OCI-LY1 (cell line): ENCODE measurements around the gene BMERB1.
"Not testable (repeated sequence)": the region's sequence is repeated elsewhere in the genome, so short reads cannot be mapped to it uniquely, and the experiment has no call there.

ENCODE experiments used
- H2AFZ ChIP-seq: fragments of 200-600 bp; sonication (generic), shearing (Covaris generic); 2 replicates; pipeline ENCODE4 v1.6.0; 2014; ENCODE audit warnings: antibody characterized with exemption, mild to moderate bottlenecking, low read length
- H3F3A ChIP-seq: fragments of 200-600 bp; sonication (generic), shearing (Covaris generic); 2 replicates; pipeline ENCODE4 v1.6.0; 2014; ENCODE audit warnings: mild to moderate bottlenecking, antibody characterized with exemption, low read length, moderate library complexity; ENCODE audit not compliant: insufficient read depth
- H3K27ac ChIP-seq: fragments of 200-600 bp; sonication (generic); 2 replicates; pipeline ENCODE4 v1.5.1; 2014; ENCODE audit warnings: low read length, mixed run types, mild to moderate bottlenecking, low read depth; ENCODE audit not compliant: poor library complexity, severe bottlenecking
- H3K27me3 ChIP-seq: fragments of 200-600 bp; sonication (generic); 2 replicates; pipeline ENCODE4 v1.6.0; 2014; ENCODE audit warnings: antibody characterized with exemption, mild to moderate bottlenecking, low read length, moderate library complexity; ENCODE audit not compliant: insufficient read depth
- H3K36me3 ChIP-seq: fragments of 200-600 bp; sonication (generic); 2 replicates; pipeline ENCODE4 v1.6.1; 2014; ENCODE audit warnings: mild to moderate bottlenecking, antibody characterized with exemption, low read length, moderate library complexity, mixed read lengths; ENCODE audit not compliant: insufficient read depth
- H3K4me1 ChIP-seq: fragments of 200-600 bp; sonication (generic); 2 replicates; pipeline ENCODE4 v1.5.1; 2014; ENCODE audit warnings: mild to moderate bottlenecking, low read length, moderate library complexity; ENCODE audit not compliant: insufficient read depth, severe bottlenecking
- H3K4me2 ChIP-seq: fragments of 200-600 bp; sonication (generic), shearing (Covaris generic); 2 replicates; pipeline ENCODE4 v1.6.1; 2014; ENCODE audit warnings: low read length
- H3K4me3 ChIP-seq: fragments of 200-600 bp; sonication (generic); 2 replicates; pipeline ENCODE4 v1.5.1; 2014; ENCODE audit warnings: low read length, low read depth, mild to moderate bottlenecking, mixed read lengths; ENCODE audit not compliant: poor library complexity, severe bottlenecking
- H3K79me2 ChIP-seq: fragments of 200-600 bp; shearing (Covaris generic); 2 replicates; pipeline ENCODE4 v1.6.1; 2016; ENCODE audit warnings: mixed run types, low read length, mixed read lengths; ENCODE audit not compliant: insufficient read depth
- H3K9ac ChIP-seq: fragments of 200-600 bp; sonication (generic), shearing (Covaris generic); 2 replicates; pipeline ENCODE4 v1.6.1; 2014; ENCODE audit warnings: mild to moderate bottlenecking, low read length, mixed read lengths
- H3K9me2 ChIP-seq: fragments of 200-600 bp; sonication (generic), shearing (Covaris generic); 2 replicates; pipeline ENCODE4 v1.6.1; 2014; ENCODE audit warnings: low read depth, mild to moderate bottlenecking, low read length, mixed read lengths
- H3K9me3 ChIP-seq: fragments of 200-600 bp; shearing (Covaris generic); 2 replicates; pipeline ENCODE4 v1.6.1; 2014; ENCODE audit warnings: low read length, mixed read lengths
- H4K20me1 ChIP-seq: fragments of 200-600 bp; sonication (generic), shearing (Covaris generic); 2 replicates; pipeline ENCODE4 v1.6.0; 2016; ENCODE audit warnings: mild to moderate bottlenecking, low read length; ENCODE audit not compliant: insufficient read depth
- CTCF ChIP-seq: fragments of 200-600 bp; sonication (generic), shearing (Covaris generic); IDR thresholded peaks from 2 replicates; pipeline ENCODE4 v1.5.1; 2017; ENCODE audit warnings: mild to moderate bottlenecking, antibody characterized with exemption, low read length, moderate library complexity, mixed read lengths
- EZH2 ChIP-seq: fragments of 200-600 bp; sonication (generic), shearing (Covaris generic); IDR thresholded peaks from 2 replicates; pipeline ENCODE4 v1.8.0; 2017; ENCODE audit warnings: borderline replicate concordance, mixed run types, mild to moderate bottlenecking, antibody characterized with exemption, low read length, moderate library complexity, mixed read lengths

The BMERB1 gene

GRCh38 chr16:15542734-15543347 is 108.5 kb downstream of the BMERB1 start:
- H3K9ac ChIP-seq, result no peak overlapping the region
- no peaks in the 10 kb centered on the region for H3K9me3 ChIP-seq
- no peak overlapping the region for H2AFZ ChIP-seq
- no peaks in the 10 kb centered on the region for H3K79me2 ChIP-seq
- H3F3A ChIP-seq, result no peaks in the 10 kb centered on the region
- H3K4me1 ChIP-seq, result no peaks in the 10 kb centered on the region
- no peak overlapping the region for H3K4me3 ChIP-seq
- H4K20me1 ChIP-seq, result no peaks in the 10 kb centered on the region
- H3K36me3 ChIP-seq, result no peaks in the 10 kb centered on the region
- H3K4me2 ChIP-seq, result no peak overlapping the region
- no peak overlapping the region for H3K27ac ChIP-seq
- peaks cover 7% of the 10 kb centered on the region; the same call in 1 of the 2 replicates for H3K27me3 ChIP-seq
- TF ChIP-seq CTCF, result no peak
- no peak for TF ChIP-seq EZH2
- no peaks in the 10 kb centered on the region for H3K9me2 ChIP-seq

- Histone ChIP-seq H3F3A (no peaks in the 10 kb centered on the region), H3K4me2 (no peak overlapping the region), H3K79me2 (no peaks in the 10 kb centered on the region), H3K27me3 (peaks cover 7% of the 10 kb centered on the region; the same call in 1 of the 2 replicates), H2AFZ (no peak overlapping the region), H3K9me3 (no peaks in the 10 kb centered on the region), H3K4me1 (no peaks in the 10 kb centered on the region), H3K4me3 (no peak overlapping the region), H3K9ac (no peak overlapping the region), H3K27ac (no peak overlapping the region), H4K20me1 (no peaks in the 10 kb centered on the region), H3K9me2 (no peaks in the 10 kb centered on the region), H3K36me3 (no peaks in the 10 kb centered on the region)
- TF ChIP-seq CTCF (no peak), EZH2 (no peak)
These were observed 110.0 kb downstream of the BMERB1 start for GRCh38 chr16:15544405-15544804.

GRCh38 chr16:15545544-15545943 is 111.2 kb downstream of the BMERB1 start:
- Histone ChIP-seq H3K4me3 (no peak overlapping the region), H3F3A (no peaks in the 10 kb centered on the region), H3K9ac (no peak overlapping the region), H2AFZ (no peak overlapping the region), H3K36me3 (no peaks in the 10 kb centered on the region), H3K27me3 (peaks cover 7% of the 10 kb centered on the region; the same call in 1 of the 2 replicates), H3K79me2 (no peaks in the 10 kb centered on the region), H4K20me1 (no peaks in the 10 kb centered on the region), H3K4me2 (no peak overlapping the region), H3K9me3 (no peaks in the 10 kb centered on the region), H3K27ac (no peak overlapping the region), H3K4me1 (no peaks in the 10 kb centered on the region), H3K9me2 (no peaks in the 10 kb centered on the region)
- TF ChIP-seq EZH2 (no peak), CTCF (no peak)

- not testable (repeated sequence) for H3K4me2 ChIP-seq, H3K9me2 ChIP-seq, H3K27me3 ChIP-seq, H3K79me2 ChIP-seq, H4K20me1 ChIP-seq, H3K36me3 ChIP-seq, H3K4me1 ChIP-seq, H3K9me3 ChIP-seq, H3K9ac ChIP-seq, H3K27ac ChIP-seq, H3F3A ChIP-seq, H3K4me3 ChIP-seq, H2AFZ ChIP-seq
These were observed 112.8 kb downstream of the BMERB1 start for GRCh38 chr16:15547072-15547767.
